ENCODE results near the gene TLE1.

TLE1 gene

GRCh38 chr9:81686614-81687520 lies 2.5 kb downstream of the TLE1 start:
- no peak for DNase-seq

DNA sequence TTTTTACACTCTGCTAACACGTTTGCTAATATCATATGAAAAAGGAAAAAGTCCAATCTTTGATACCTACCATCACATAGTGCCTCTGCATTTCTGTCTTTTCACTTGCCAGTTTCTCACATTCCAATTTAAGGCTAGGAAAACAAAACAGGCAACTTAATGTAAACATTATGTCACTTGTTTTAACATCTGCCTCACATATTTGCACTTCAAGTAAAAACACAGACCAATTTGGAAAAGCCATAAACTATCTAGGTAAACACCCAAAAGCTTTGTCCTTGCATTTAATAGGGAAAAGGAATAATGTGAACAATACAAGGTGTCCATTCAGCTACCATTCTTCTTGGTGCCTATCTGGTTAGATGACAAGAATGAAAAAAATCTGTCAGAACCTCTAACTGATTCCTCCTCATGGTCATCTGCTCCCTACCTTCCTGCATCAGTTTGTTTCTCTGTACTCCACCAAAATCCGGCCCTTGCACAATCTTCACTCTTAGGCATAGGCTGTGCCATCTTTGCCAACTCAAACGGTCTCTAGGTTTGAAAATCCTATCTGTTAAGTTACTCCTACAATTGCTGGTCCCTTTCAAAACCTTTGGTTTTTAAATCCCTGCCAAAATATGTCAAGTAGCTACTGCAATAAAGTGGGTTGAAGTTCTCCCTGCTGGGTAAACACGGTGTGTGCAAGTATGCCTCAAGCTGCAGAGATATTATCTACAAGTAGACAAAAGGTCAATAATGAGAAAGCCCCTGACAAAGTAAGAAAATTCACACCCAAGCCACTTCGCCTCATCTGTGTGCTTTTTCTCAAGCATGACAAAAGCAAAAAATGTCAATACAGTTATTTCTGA lies 3.4 kb downstream of the TLE1 start:
- no peak for DNase-seq

- DNase-seq = no peak
Measured at GRCh38 chr9:81684635-81685034, 4.7 kb downstream of the TLE1 start.

- no peak for DNase-seq
Measured at GRCh38 chr9:81683704-81684103, 5.6 kb downstream of the TLE1 start.

DNA sequence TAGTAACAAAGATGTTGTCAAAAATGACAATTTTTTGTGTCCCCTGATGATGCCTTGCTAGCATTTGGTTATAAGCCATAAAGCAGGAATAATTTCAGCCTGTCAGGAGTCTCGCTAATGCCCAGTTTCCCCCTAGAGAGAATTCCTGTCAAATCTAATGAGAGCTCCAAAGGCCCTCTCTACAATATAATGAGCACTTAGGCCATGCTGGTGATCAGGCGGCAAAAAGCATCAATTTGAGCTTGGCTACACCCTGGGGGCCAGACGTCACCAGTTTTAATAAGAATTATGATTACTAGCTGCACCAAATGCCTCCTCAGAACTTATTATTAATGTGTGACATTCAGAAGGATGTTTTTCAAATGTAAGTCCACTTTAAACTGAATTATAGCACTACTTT lies 6.1 kb downstream of the TLE1 start:
- no peak for DNase-seq

- DNase-seq = no peak
Measured at GRCh38 chr9:81682797-81683196, 6.5 kb downstream of the TLE1 start.

DNA sequence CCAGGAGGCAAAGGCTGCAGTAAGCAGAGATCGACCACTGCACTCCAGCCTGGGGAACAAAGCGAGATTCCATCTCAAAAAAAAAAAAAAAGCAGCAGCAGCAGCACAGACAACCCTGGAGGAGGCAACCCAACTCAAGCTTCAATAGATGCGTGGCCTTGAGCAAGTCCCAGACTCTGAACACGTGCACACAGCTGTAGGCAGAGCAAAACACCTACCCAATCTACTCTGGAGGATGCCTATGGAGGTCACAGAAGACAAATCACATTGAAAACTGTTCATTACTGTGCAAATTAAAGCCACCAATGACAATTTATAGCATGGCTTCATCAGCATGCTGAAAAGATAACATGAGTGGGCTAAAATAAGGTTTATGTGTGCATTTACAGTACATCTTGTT lies 7.2 kb downstream of the TLE1 start:
- DNase-seq = no peak

DNA sequence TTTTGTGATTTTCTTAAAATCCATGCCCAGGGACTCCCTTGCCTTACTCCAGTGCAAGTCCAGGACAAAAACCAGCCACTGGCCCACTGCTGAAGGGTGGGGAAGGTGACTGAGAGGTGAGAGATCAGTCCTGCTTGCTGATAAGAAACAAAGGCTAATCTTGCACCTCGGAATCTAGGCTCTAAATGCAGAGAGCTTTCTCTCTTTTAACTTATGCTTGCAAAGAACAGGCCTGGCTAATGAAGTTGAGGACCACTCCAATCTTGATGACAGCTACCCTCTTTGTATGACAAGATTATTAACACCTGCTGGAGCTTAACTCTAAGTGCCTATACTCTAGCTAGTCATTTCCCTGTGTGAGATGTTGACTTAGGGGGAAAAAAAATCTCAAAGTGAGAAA lies 8.8 kb downstream of the TLE1 start:
- DNase-seq = no peak

DNA sequence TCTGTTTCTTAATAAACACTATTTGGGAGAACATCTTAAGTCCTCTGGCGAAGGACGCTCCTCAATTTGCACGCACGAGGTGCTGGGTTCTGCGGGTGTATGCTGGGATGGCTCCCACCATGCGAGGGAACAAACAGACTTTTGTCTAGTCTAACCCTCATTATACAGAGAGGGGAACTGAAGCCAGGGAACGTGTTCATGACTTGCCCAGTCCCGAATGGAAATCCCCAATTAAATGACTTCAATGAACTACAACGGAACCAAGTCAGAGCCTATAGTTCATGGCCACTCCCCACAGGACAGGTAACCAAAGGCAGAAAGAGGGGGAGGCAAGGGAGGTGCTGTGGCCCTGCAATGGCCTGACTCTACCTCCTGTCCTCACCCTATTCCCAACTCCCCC lies 9.3 kb downstream of the TLE1 start:
- DNase-seq = no peak

GRCh38 chr9:81678088-81678487 lies 11.3 kb downstream of the TLE1 start:
- DNase-seq = no peak

DNA sequence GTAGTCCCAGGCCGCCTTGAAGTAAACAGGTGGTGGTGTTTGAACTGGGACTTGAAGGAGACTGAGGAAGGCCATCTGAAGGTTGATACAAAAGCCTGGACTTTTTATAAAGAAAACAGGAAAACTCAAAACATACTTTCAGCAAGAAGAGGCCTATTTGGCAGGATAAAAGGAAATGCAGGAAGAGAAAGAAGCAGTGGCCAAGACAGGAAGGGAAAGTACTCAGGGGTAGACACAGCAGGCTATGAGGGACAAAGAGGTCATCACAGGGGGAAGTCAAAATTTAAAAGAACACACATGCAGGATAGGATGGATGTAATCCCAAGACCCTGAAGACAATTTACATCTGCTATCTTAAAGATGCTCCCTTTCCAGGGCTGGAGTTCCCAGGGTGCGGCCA lies 13.0 kb downstream of the TLE1 start:
- DNase-seq = no peak

- no peak for DNase-seq
Measured at GRCh38 chr9:81673310-81673709, 16.0 kb downstream of the TLE1 start.

- no peak for DNase-seq
Measured at GRCh38 chr9:81671880-81672280, 17.5 kb downstream of the TLE1 start.

GRCh38 chr9:81669866-81670265 lies 19.5 kb downstream of the TLE1 start:
- no peak for DNase-seq

GRCh38 chr9:81669041-81669651 lies 20.2 kb downstream of the TLE1 start:
- no peak for DNase-seq

DNA sequence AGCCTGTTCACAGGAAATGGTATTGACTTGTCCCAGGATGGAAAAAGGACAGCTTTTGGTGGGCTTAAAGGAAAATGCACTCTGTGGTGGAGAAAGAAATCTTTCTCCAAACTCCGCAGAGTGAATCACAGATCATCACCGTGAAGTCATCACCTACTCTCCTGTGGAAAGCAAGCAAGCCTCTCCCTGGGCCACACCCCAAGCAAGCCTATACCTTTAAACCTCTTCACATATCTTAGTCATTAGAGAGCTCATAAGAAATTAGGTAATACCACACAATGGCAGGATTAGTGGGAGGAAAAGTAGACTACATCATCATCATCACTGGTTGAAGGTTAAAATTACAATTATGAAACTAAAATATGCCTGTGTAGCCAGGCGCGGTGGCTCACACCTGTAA lies 23.2 kb downstream of the TLE1 start:
- DNase-seq = no peak

DNA sequence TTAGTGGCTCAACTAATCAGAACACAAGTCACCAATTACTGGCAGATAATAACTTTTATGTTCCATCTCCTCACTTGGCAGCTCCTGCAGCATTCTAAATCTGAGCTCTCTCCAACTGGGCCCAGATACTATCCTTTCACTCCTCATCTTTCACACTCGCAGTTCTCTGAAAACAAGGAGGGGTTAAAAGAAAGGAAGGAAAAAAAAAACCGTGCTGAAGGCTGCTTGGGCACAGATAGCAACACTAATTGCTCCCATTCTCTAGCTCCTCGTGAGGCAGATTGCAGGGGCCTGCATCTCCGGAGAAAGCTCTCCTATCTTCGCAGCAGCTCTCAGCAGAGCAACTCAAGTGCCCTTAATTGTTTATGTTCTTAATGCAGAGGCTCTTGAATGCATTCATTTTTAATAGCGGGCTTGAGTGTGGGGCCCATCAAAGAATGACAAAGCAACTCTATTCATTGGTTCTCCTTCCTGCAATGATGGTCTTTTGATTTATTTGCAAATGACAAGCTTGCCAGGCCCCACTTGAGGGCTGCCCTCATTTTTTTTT lies 23.9 kb downstream of the TLE1 start:
- DNase-seq = no peak

- DNase-seq = no peak
Measured at GRCh38 chr9:81664638-81665222, 24.6 kb downstream of the TLE1 start.

DNA sequence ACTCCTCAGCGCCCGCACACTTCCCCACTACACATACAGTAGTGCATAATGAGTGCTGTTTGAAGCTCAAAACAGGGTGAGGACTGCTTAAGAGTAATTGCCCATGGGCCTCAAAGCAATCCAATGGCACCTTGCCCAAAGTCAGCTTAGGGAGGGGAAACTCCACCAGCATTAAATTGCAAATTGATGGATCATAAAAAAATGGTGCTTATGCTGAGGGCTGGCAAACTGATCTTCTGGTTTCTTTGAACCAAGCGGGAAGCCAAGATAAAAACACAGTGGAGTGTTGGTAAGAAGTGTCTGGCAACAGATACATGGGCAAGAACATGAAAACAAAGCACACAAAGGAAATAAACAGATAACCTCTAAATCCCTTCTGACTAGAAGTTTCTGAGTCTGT lies 28.0 kb downstream of the TLE1 start:
- no peak for DNase-seq

- DNase-seq = no peak
Measured at GRCh38 chr9:81656871-81657337, 32.4 kb downstream of the TLE1 start.

GRCh38 chr9:81656004-81656403 lies 33.3 kb downstream of the TLE1 start:
- no peak for DNase-seq

GRCh38 chr9:81653240-81653639 lies 36.1 kb downstream of the TLE1 start:
- DNase-seq = no peak
